Endothelial cell (in vitro differentiated cells): Measurements from ENCODE around the gene CACNA2D3. TPM values are rescaled to one million over a fixed set of nuclear protein-coding genes. Genes with fewer than 3 reads are reported as not detected.
A peak's percentile ranks its signal among the peaks of the same experiment; 100 is the strongest.

ENCODE experiments used
- DNase-seq: peaks from one replicate; pipeline ENCODE4 v3.0.0; 2021; ENCODE audit warnings: low spot score
- H3K27ac Mint-ChIP-seq: one replicate; pipeline ENCODE4 v1.8.0; 2021; ENCODE audit warnings: mixed read lengths, inconsistent platforms; ENCODE audit not compliant: unreplicated experiment
- H3K27me3 Mint-ChIP-seq: one replicate; pipeline ENCODE4 v1.8.0; 2021; ENCODE audit warnings: mild to moderate bottlenecking, moderate library complexity, mixed read lengths, inconsistent platforms; ENCODE audit not compliant: unreplicated experiment
- H3K36me3 Mint-ChIP-seq: one replicate; pipeline ENCODE4 v1.8.0; 2021; ENCODE audit warnings: mild to moderate bottlenecking, low read depth, mixed read lengths, inconsistent platforms; ENCODE audit not compliant: unreplicated experiment
- H3K4me1 Mint-ChIP-seq: one replicate; pipeline ENCODE4 v1.8.0; 2021; ENCODE audit warnings: mild to moderate bottlenecking, mixed read lengths, inconsistent platforms; ENCODE audit not compliant: unreplicated experiment
- H3K4me3 Mint-ChIP-seq: one replicate; pipeline ENCODE4 v1.8.0; 2021; ENCODE audit warnings: mild to moderate bottlenecking, mixed read lengths, inconsistent platforms; ENCODE audit not compliant: unreplicated experiment
- H3K9me3 Mint-ChIP-seq: one replicate; pipeline ENCODE4 v1.8.0; 2021; ENCODE audit warnings: mixed read lengths, inconsistent platforms; ENCODE audit not compliant: unreplicated experiment
- total RNA-seq: library from RNA; stranded (reverse); fragmentation: NEBNext Ultra II Directional; extraction: Animal tissue kit (Norgen Biotek cat#: 25700); gene quantifications from one replicate; pipeline ENCODE4 v1.2.1, GENCODE V29; 2021; ENCODE audit not compliant: unreplicated experiment
- TF ChIP-seq, protein P1 (sequence below): fragments of 200-600 bp; sonication (generic); IDR thresholded peaks from one replicate; pipeline ENCODE4 v1.5.0; 2021; ENCODE audit warnings: antibody characterized with exemption; ENCODE audit not compliant: unreplicated experiment

The CACNA2D3 gene
- total RNA-seq, 1 donor from 2014 or later, result 0.46 TPM

- no peaks in the 10 kb centered on the region for H3K27me3 Mint-ChIP-seq
- TF ChIP-seq, protein P1, sequence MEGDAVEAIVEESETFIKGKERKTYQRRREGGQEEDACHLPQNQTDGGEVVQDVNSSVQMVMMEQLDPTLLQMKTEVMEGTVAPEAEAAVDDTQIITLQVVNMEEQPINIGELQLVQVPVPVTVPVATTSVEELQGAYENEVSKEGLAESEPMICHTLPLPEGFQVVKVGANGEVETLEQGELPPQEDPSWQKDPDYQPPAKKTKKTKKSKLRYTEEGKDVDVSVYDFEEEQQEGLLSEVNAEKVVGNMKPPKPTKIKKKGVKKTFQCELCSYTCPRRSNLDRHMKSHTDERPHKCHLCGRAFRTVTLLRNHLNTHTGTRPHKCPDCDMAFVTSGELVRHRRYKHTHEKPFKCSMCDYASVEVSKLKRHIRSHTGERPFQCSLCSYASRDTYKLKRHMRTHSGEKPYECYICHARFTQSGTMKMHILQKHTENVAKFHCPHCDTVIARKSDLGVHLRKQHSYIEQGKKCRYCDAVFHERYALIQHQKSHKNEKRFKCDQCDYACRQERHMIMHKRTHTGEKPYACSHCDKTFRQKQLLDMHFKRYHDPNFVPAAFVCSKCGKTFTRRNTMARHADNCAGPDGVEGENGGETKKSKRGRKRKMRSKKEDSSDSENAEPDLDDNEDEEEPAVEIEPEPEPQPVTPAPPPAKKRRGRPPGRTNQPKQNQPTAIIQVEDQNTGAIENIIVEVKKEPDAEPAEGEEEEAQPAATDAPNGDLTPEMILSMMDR, result no peak
- no peak overlapping the region for H3K4me3 Mint-ChIP-seq
- peaks cover 25% of the 10 kb centered on the region for H3K4me1 Mint-ChIP-seq
- no peaks in the 10 kb centered on the region for H3K9me3 Mint-ChIP-seq
- H3K27ac Mint-ChIP-seq, result no peak overlapping the region
- no peaks in the 10 kb centered on the region for H3K36me3 Mint-ChIP-seq
- no peak for DNase-seq
Measured at GRCh38 chr3:54949491-54950044, 827.2 kb downstream of the CACNA2D3 start.

DNA sequence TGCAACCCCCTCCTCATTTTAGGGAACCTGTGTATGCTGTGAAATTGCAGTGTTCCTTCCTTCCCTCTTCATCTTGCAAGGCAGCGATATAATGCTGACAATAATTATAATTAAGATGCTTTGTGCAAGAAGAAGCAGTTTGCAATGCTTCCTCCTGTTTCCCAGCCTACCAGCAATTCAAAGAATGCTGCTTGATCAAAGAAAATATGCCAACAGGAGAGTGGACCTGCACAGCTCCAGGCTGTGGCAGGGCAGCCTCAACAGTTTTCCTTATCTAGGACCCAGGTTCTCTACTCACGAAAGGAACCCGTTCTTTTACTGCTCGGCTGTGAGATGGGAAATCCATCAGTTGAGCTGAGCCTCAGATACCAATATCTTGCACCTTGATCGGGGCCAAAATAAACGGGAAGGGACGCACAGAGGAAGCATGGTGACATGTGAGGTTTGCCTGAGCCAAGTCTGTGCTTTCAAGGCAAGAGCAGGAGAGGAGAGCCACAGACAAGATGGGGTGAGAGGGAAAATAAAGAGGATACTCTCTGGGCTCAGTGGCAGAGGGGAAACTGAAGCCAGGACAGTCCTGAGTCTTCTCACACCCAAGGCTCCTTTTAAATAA is 828.1 kb downstream of the CACNA2D3 start:
- peaks cover 23% of the 10 kb centered on the region for H3K4me1 Mint-ChIP-seq
- TF ChIP-seq, protein P1, result no peak
- H3K4me3 Mint-ChIP-seq, result no peak overlapping the region
- no peaks in the 10 kb centered on the region for H3K9me3 Mint-ChIP-seq
- no peak overlapping the region for H3K27ac Mint-ChIP-seq
- no peaks in the 10 kb centered on the region for H3K36me3 Mint-ChIP-seq
- DNase-seq, result no peak
- H3K27me3 Mint-ChIP-seq, result no peaks in the 10 kb centered on the region

DNA sequence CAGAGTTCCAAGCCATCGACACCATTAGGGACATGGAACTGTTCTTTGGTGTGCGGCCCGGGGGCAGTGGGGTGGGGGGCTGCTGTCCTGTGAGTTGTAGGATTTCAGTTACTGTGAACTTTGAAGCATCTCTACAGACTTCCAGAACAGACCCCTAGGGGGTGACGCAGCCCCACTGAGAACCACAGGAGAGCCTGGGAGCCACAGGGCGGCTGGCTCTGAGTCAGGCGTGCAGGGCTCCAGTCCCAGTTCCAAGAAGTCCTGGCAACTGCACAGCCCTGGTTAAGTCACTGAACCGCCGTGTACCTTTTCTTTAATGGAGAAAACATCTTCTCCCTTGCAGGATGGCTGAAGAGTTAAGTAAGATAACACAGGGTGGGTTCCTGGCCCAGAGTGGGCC is 829.1 kb downstream of the CACNA2D3 start:
- no peaks in the 10 kb centered on the region for H3K36me3 Mint-ChIP-seq
- no peak overlapping the region for H3K4me3 Mint-ChIP-seq
- TF ChIP-seq, protein P1, result peak; percentile 58
- H3K27me3 Mint-ChIP-seq, result no peaks in the 10 kb centered on the region
- no peak overlapping the region for H3K27ac Mint-ChIP-seq
- no peaks in the 10 kb centered on the region for H3K9me3 Mint-ChIP-seq
- peaks cover 20% of the 10 kb centered on the region for H3K4me1 Mint-ChIP-seq
- DNase-seq, result peak; percentile 72

- TF ChIP-seq, protein P1, result no peak
- no peaks in the 10 kb centered on the region for H3K9me3 Mint-ChIP-seq
- H3K4me1 Mint-ChIP-seq, result peaks cover 21% of the 10 kb centered on the region
- H3K36me3 Mint-ChIP-seq, result no peaks in the 10 kb centered on the region
- DNase-seq, result no peak
- H3K27me3 Mint-ChIP-seq, result no peaks in the 10 kb centered on the region
- no peak overlapping the region for H3K27ac Mint-ChIP-seq
- H3K4me3 Mint-ChIP-seq, result no peak overlapping the region
Measured at GRCh38 chr3:54954022-54954421, 831.7 kb downstream of the CACNA2D3 start.

DNA sequence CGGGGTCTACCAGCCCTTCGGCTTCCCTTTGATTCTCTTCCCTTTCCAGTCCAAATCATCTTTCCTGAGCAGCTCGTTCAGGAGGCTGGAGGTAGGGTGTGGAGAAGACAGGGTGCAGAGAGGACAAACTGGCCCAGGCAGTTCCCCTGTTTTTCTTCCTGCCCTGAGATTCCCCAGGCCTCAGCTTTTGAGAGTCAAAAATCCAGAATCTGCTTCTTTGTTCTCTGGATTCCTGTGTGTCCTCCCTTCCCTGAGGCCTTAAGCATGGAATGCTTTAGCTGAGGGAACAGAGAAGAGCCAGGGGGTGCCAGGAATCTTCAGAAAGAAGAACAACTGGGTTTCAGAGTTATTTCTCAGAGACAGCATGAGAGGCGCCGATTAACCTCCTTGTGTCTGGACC is 832.2 kb downstream of the CACNA2D3 start:
- Mint-ChIP-seq H3K9me3 (no peaks in the 10 kb centered on the region), H3K36me3 (no peaks in the 10 kb centered on the region), H3K27me3 (no peaks in the 10 kb centered on the region), H3K4me3 (no peak overlapping the region), H3K4me1 (peaks cover 21% of the 10 kb centered on the region), H3K27ac (no peak overlapping the region)
- DNase-seq, result no peak
- TF ChIP-seq, protein P1, result no peak
